Measurements from ENCODE around the gene AFMID. TPM values are rescaled to one million over a fixed set of nuclear protein-coding genes. Genes with fewer than 3 reads are reported as not detected.
A peak's percentile ranks its signal among the peaks of the same experiment; 100 is the strongest.

AFMID gene
- total RNA-seq, 1 experiment from 2014 or later = 45.1 TPM

- TF ChIP-seq, protein P1, sequence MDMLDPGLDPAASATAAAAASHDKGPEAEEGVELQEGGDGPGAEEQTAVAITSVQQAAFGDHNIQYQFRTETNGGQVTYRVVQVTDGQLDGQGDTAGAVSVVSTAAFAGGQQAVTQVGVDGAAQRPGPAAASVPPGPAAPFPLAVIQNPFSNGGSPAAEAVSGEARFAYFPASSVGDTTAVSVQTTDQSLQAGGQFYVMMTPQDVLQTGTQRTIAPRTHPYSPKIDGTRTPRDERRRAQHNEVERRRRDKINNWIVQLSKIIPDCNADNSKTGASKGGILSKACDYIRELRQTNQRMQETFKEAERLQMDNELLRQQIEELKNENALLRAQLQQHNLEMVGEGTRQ (CRISPR knock-in tag; IDR thresholded peaks at IDR 0.05) = no peak
- TF ChIP-seq ATF1 (CRISPR knock-in tag; IDR thresholded peaks at IDR 0.05) (no peak), MAX (CRISPR knock-in tag; IDR thresholded peaks at IDR 0.05) (no peak)
Observed at GRCh38 chr17:78184351-78184750, 2.8 kb upstream of the AFMID start (continued).

DNA sequence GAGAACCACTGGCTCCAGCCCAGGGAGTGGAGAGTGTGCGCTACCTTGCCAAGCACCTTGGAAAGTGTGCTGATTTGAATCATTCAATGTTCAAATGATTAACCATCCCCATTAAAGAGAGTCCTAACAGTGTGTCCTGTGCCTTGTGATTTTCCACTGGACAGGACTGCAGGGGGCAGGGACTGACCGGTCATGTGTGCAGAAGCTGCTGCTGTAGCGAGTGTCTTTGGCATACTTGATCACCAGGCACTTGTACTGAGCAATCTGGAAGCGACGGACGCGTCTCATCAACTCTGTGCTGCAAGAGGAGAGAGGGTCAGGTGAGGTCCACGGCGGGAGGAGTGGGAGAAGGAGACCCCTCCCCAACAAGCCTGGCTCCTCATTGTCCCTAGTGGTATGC is 2.3 kb upstream of the AFMID start:
- TF ChIP-seq, protein P2, sequence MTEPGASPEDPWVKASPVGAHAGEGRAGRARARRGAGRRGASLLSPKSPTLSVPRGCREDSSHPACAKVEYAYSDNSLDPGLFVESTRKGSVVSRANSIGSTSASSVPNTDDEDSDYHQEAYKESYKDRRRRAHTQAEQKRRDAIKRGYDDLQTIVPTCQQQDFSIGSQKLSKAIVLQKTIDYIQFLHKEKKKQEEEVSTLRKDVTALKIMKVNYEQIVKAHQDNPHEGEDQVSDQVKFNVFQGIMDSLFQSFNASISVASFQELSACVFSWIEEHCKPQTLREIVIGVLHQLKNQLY (CRISPR knock-in tag; IDR thresholded peaks at IDR 0.05) = no peak
- TF ChIP-seq MAX (CRISPR knock-in tag; IDR thresholded peaks at IDR 0.05) = no peak
- TF ChIP-seq NFE2L1 (CRISPR knock-in tag; IDR thresholded peaks at IDR 0.05) = no peak
- TF ChIP-seq ZNF423 (CRISPR knock-in tag; IDR thresholded peaks at IDR 0.05) = no peak
- TF ChIP-seq NR1H2 (CRISPR knock-in tag; IDR thresholded peaks at IDR 0.05) = no peak
- no peak for TF ChIP-seq ZNF317 (CRISPR knock-in tag; IDR thresholded peaks at IDR 0.05; ENCODE audit: borderline replicate concordance, low read depth)
- TF ChIP-seq SOX15 (CRISPR knock-in tag; IDR thresholded peaks at IDR 0.05) = no peak
- H3K4me1 Mint-ChIP-seq = peaks cover 24% of the 10 kb centered on the region
- H3K27me3 Mint-ChIP-seq (ENCODE audit: low read depth) = no peaks in the 10 kb centered on the region
- ChIA-PET POLR2A (no interaction called here), CTCF (interaction anchor here (1.2 to 4.9 kb wide), 2 partner anchors 9 to 100 kb away, joined by 4 to 85 read pairs; no protein-coding TSS in a partner anchor)
- no peaks in the 10 kb centered on the region for H3K9me3 Mint-ChIP-seq
- peak overlapping the region; percentile 82 for H3K4me3 Mint-ChIP-seq
- DNase-seq (ENCODE audit: low spot score) (no peak), ATAC-seq (no peak)
- peak overlapping the region; percentile 39; the same call in 1 of the 2 replicates for H3K27ac Mint-ChIP-seq
- peaks cover 50% of the 10 kb centered on the region for H3K36me3 Mint-ChIP-seq

- ChIA-PET CTCF (interaction anchor here (0.5 to 4.9 kb wide), 31 partner anchors 10 to 396 kb away, joined by 3 to 85 read pairs (median 5); partner anchors contain the start of gene BIRC5), POLR2A (interaction anchor here (0.5 to 1.9 kb wide), 16 partner anchors 8 to 128 kb away, joined by 3 to 13 read pairs (median 4); no protein-coding TSS in a partner anchor)
- Mint-ChIP-seq H3K27me3 (ENCODE audit: low read depth) (no peaks in the 10 kb centered on the region), H3K27ac (peak overlapping the region; percentile 53), H3K36me3 (peaks cover 48% of the 10 kb centered on the region), H3K9me3 (0 out of 2 replicates have a peak, but pooled peaks cover 3% of the 10 kb centered on the region), H3K4me3 (peak overlapping the region; percentile 82), H3K4me1 (peaks cover 28% of the 10 kb centered on the region)
- DNase-seq (ENCODE audit: low spot score) = no peak
- no peak for ATAC-seq
- TF ChIP-seq ZNF121 (CRISPR knock-in tag; IDR thresholded peaks at IDR 0.05) (peak; percentile 31; the same call in 1 of the 2 replicates), FOXK1 (CRISPR knock-in tag; IDR thresholded peaks at IDR 0.05) (no peak)
Observed at GRCh38 chr17:78185981-78186691, 1.0 kb upstream of the AFMID start.

DNA sequence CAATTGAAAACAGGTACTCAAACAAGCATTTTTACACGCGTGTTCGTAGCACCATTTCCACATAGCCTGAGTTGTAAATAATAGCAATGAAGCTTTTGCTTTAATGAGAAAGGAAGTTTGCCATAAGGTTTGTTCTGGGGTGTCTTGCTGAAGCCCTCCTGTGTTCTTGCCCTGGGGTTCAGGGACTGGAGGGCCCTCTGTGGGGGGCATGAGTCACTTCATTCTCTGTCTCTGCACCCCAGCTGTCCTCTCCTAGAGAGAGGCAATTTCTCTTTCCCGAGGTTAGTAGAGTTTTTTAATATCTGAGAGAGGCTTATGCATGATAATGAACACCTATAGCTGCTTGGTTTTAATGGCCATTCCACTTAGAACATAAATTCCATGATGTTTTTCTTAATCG is 9.6 kb downstream of the AFMID start:
- no peaks in the 10 kb centered on the region for H3K9me3 Mint-ChIP-seq
- CTCF ChIA-PET = interaction anchor here (1.7 to 4.7 kb wide), 2 partner anchors 21 to 54 kb away, joined by 5 to 23 read pairs; no protein-coding TSS in a partner anchor
- H3K36me3 Mint-ChIP-seq = peaks cover 44% of the 10 kb centered on the region
- DNase-seq (ENCODE audit: low spot score) = no peak
- H3K27ac Mint-ChIP-seq = peak overlapping the region; percentile 72; the same call in 1 of the 2 replicates
- no peak overlapping the region for H3K4me3 Mint-ChIP-seq
- ATAC-seq = no peak
- no peaks in the 10 kb centered on the region for H3K27me3 Mint-ChIP-seq (ENCODE audit: low read depth)
- POLR2A ChIA-PET = no interaction called here
- peaks cover 29% of the 10 kb centered on the region for H3K4me1 Mint-ChIP-seq
- TF ChIP-seq CREM (CRISPR knock-in tag; IDR thresholded peaks at IDR 0.05) = no peak
- no peak for TF ChIP-seq SP1 (CRISPR knock-in tag; conservative IDR thresholded peaks at IDR 0.05)
- no peak for TF ChIP-seq GTF2I (CRISPR knock-in tag; conservative IDR thresholded peaks at IDR 0.05)
- TF ChIP-seq NR3C1 (CRISPR knock-in tag; conservative IDR thresholded peaks at IDR 0.05; ENCODE audit: low read depth) = no peak
- no peak for TF ChIP-seq AR (CRISPR knock-in tag; IDR thresholded peaks at IDR 0.05)
- no peak for TF ChIP-seq SOX15 (CRISPR knock-in tag; IDR thresholded peaks at IDR 0.05)
- TF ChIP-seq, protein P3, sequence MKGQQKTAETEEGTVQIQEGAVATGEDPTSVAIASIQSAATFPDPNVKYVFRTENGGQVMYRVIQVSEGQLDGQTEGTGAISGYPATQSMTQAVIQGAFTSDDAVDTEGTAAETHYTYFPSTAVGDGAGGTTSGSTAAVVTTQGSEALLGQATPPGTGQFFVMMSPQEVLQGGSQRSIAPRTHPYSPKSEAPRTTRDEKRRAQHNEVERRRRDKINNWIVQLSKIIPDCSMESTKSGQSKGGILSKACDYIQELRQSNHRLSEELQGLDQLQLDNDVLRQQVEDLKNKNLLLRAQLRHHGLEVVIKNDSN (CRISPR knock-in tag; IDR thresholded peaks at IDR 0.05) = no peak
- no peak for TF ChIP-seq ZNF396 (CRISPR knock-in tag; IDR thresholded peaks at IDR 0.05; ENCODE audit: borderline replicate concordance)
- TF ChIP-seq, protein P4, sequence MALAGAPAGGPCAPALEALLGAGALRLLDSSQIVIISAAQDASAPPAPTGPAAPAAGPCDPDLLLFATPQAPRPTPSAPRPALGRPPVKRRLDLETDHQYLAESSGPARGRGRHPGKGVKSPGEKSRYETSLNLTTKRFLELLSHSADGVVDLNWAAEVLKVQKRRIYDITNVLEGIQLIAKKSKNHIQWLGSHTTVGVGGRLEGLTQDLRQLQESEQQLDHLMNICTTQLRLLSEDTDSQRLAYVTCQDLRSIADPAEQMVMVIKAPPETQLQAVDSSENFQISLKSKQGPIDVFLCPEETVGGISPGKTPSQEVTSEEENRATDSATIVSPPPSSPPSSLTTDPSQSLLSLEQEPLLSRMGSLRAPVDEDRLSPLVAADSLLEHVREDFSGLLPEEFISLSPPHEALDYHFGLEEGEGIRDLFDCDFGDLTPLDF (CRISPR knock-in tag; IDR thresholded peaks at IDR 0.05) = no peak
- TF ChIP-seq CBFB (CRISPR knock-in tag; IDR thresholded peaks at IDR 0.05; ENCODE audit: low read depth) = no peak
- TF ChIP-seq, protein P5, sequence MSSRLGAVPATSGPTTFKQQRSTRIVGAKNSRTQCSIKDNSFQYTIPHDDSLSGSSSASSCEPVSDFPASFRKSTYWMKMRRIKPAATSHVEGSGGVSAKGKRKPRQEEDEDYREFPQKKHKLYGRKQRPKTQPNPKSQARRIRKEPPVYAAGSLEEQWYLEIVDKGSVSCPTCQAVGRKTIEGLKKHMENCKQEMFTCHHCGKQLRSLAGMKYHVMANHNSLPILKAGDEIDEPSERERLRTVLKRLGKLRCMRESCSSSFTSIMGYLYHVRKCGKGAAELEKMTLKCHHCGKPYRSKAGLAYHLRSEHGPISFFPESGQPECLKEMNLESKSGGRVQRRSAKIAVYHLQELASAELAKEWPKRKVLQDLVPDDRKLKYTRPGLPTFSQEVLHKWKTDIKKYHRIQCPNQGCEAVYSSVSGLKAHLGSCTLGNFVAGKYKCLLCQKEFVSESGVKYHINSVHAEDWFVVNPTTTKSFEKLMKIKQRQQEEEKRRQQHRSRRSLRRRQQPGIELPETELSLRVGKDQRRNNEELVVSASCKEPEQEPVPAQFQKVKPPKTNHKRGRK (CRISPR knock-in tag; IDR thresholded peaks at IDR 0.05; ENCODE audit: borderline replicate concordance) = no peak
